ENCODE results near the gene SEC63. TPM values are rescaled to one million over a fixed set of nuclear protein-coding genes. Genes with fewer than 3 reads are reported as not detected.
"Not testable (repeated sequence)": the region's sequence is repeated elsewhere in the genome, so short reads cannot be mapped to it uniquely, and the experiment has no call there.

SEC63 gene
- total RNA-seq, 1 donor from 2014 or later: 10.8 TPM

GRCh38 chr6:107864226-107865127 is 93.5 kb downstream of the SEC63 start:
- no peak for DNase-seq (ENCODE audit: low read depth in 2 of 2)

GRCh38 chr6:107862383-107862782 is 95.6 kb downstream of the SEC63 start:
- DNase-seq (ENCODE audit: low read depth in 2 of 2): no peak

GRCh38 chr6:107860963-107861362 is 97.0 kb downstream of the SEC63 start:
- not testable (repeated sequence) for DNase-seq (ENCODE audit: low read depth in 2 of 2)

- DNase-seq (ENCODE audit: low read depth in 2 of 2): not testable (repeated sequence)
Measured at GRCh38 chr6:107860144-107860543, 97.9 kb downstream of the SEC63 start.

- DNase-seq (ENCODE audit: low read depth in 2 of 2): no peak
Measured at GRCh38 chr6:107853230-107853629, 104.8 kb downstream of the SEC63 start.

- no peak for DNase-seq (ENCODE audit: low read depth in 2 of 2)
Measured at GRCh38 chr6:107849325-107849724, 108.7 kb downstream of the SEC63 start.

- DNase-seq (ENCODE audit: low read depth in 2 of 2): peak; percentile 22 to 70
Measured at GRCh38 chr6:107847844-107848802, 109.9 kb downstream of the SEC63 start.

- DNase-seq (ENCODE audit: low read depth in 2 of 2): no peak
Measured at GRCh38 chr6:107846262-107846795, 111.7 kb downstream of the SEC63 start.

- DNase-seq (ENCODE audit: low read depth in 2 of 2): no peak
Measured at GRCh38 chr6:107845777-107846176, 112.2 kb downstream of the SEC63 start.

- no peak for DNase-seq (ENCODE audit: low read depth in 2 of 2)
Measured at GRCh38 chr6:107843400-107843799, 114.6 kb downstream of the SEC63 start.

GRCh38 chr6:107841275-107841670 is 116.7 kb downstream of the SEC63 start:
- DNase-seq (ENCODE audit: low read depth in 2 of 2): no peak

- DNase-seq (ENCODE audit: low read depth in 2 of 2): no peak
Measured at GRCh38 chr6:107840636-107841274, 117.3 kb downstream of the SEC63 start.

GRCh38 chr6:107833136-107833535 is 124.9 kb downstream of the SEC63 start:
- no peak for DNase-seq (ENCODE audit: low read depth in 2 of 2)

GRCh38 chr6:107832151-107833056 is 125.6 kb downstream of the SEC63 start:
- no peak for DNase-seq (ENCODE audit: low read depth in 2 of 2)

GRCh38 chr6:107830060-107830459 is 127.9 kb downstream of the SEC63 start:
- no peak for DNase-seq (ENCODE audit: low read depth in 2 of 2)

- no peak for DNase-seq (ENCODE audit: low read depth in 2 of 2)
Measured at GRCh38 chr6:107827541-107827940, 130.5 kb downstream of the SEC63 start.

- no peak for DNase-seq (ENCODE audit: low read depth in 2 of 2)
Measured at GRCh38 chr6:107823047-107823557, 134.9 kb downstream of the SEC63 start.

GRCh38 chr6:107822176-107823046 is 135.6 kb downstream of the SEC63 start:
- DNase-seq (ENCODE audit: low read depth in 2 of 2): no peak

GRCh38 chr6:107821591-107821990 is 136.4 kb downstream of the SEC63 start:
- DNase-seq (ENCODE audit: low read depth in 2 of 2): no peak
